A549 (cell line): Measurements from ENCODE around the gene NTNG2. TPM values are rescaled to one million over a fixed set of nuclear protein-coding genes. Genes with fewer than 3 reads are reported as not detected.

ENCODE experiments used
- ATAC-seq, 2 experiments: fragments of 200-7000 bp in 1 of 2; fragments of >200 bp in 1 of 2; cut with Nextera tagmentation in 1 of 2; cut with Tn5 transposase in 1 of 2; 3 replicates each; pipeline versions ENCODE4 v1.8.0 to v1.9.1; 2018 to 2020; ENCODE audit warnings: mild to moderate bottlenecking in 1 of 2, moderate library complexity in 1 of 2
- CTCF ChIA-PET: fragments of 300-600 bp; sonication (Branson Sonifier 250); formaldehyde crosslinking; extraction: SDS; loops from one replicate; lab custom pipeline; 2021; ENCODE audit warnings: antibody characterized with exemption, inconsistent platforms; lab: Yijun Ruan, JAX
- POLR2A ChIA-PET: fragments of 350-600 bp; formaldehyde crosslinking; extraction: SDS; loops from one replicate; lab custom pipeline; 2021; ENCODE audit warnings: antibody characterized with exemption, inconsistent platforms; lab: Yijun Ruan, JAX
- DNase-seq, 2 experiments: peaks; one replicate each; pipeline versions ENCODE4 v3.0.0 to v3.0.0-alpha.2; 2011 to 2016; ENCODE audit warnings: low read depth in 1 of 2, low spot score in 1 of 2
- FAIRE-seq: peaks from 2 replicates; lab custom pipeline; 2011; peaks lifted over from hg19 to GRCh38; lab: Jason Lieb, UNC
- H3K27ac ChIP-seq, 2 experiments: fragments of >200 bp; sonication (Bioruptor Twin); formaldehyde crosslinking; 3 replicates each; pipeline ENCODE4 v1.5.1; 2016 to 2017
- H3K4me1 ChIP-seq: fragments of >200 bp; sonication (Bioruptor Twin); formaldehyde crosslinking; 3 replicates; pipeline ENCODE4 v1.6.1; 2016
- H3K4me2 ChIP-seq: fragments of >200 bp; sonication (Bioruptor Twin); formaldehyde crosslinking; 3 replicates; pipeline ENCODE4 v1.6.1; 2016
- H3K4me3 ChIP-seq: fragments of >200 bp; sonication (Bioruptor Twin); formaldehyde crosslinking; 3 replicates; pipeline ENCODE4 v1.5.1; 2016
- H3K9me3 ChIP-seq: fragments of >200 bp; sonication (Bioruptor Twin); formaldehyde crosslinking; 3 replicates; pipeline ENCODE4 v1.6.1; 2016
- CBX2 ChIP-seq: fragments of 200-600 bp; sonication (generic); IDR thresholded peaks from 2 replicates; pipeline ENCODE4 v1.6.1; 2016; ENCODE audit warnings: low read depth, mild to moderate bottlenecking, borderline replicate concordance
- CBX8 ChIP-seq: fragments of 200-600 bp; sonication (generic); IDR thresholded peaks from 2 replicates; pipeline ENCODE4 v1.6.1; 2016
- CEBPB ChIP-seq, 2 experiments: fragments of >200 bp in 1 of 2; sonication (Bioruptor Twin) in 1 of 2; formaldehyde crosslinking in 1 of 2; IDR thresholded peaks; 2 replicates each; pipeline ENCODE4 v1.6.1; 2012 to 2016
- CHD4 ChIP-seq: fragments of 200-600 bp; sonication (generic); IDR thresholded peaks from 2 replicates; pipeline ENCODE4 v1.6.1; 2016; ENCODE audit warnings: antibody characterized with exemption, mild to moderate bottlenecking, borderline replicate concordance
- EHMT2 ChIP-seq: fragments of 200-600 bp; sonication (generic); IDR thresholded peaks from 2 replicates; pipeline ENCODE4 v1.6.1; 2016; ENCODE audit warnings: antibody characterized with exemption, low read depth, mild to moderate bottlenecking, moderate library complexity
- EP300 ChIP-seq, 2 experiments: fragments of >200 bp; sonication (Bioruptor Twin); formaldehyde crosslinking; IDR thresholded peaks; 2 replicates in 1 of 2; 3 replicates in 1 of 2; pipeline ENCODE4 v1.6.1; 2016 to 2017
- FOSB ChIP-seq: fragments of 250-450 bp; sonication (Bioruptor Pico); IDR thresholded peaks from 2 replicates; pipeline ENCODE4 v1.5.0; 2020; ENCODE audit warnings: mild to moderate bottlenecking, moderate library complexity
- FOXS1 ChIP-seq: fragments of 250-450 bp; sonication (Bioruptor Pico); IDR thresholded peaks from 2 replicates; pipeline ENCODE4 v1.5.0; 2020; ENCODE audit warnings: mild to moderate bottlenecking, moderate library complexity
- HDAC2 ChIP-seq: fragments of 200-600 bp; sonication (generic); IDR thresholded peaks from 2 replicates; pipeline ENCODE4 v1.6.1; 2016
- HOXA7 ChIP-seq: fragments of 250-450 bp; sonication (Bioruptor Pico); IDR thresholded peaks from 2 replicates; pipeline ENCODE4 v1.5.0; 2020; ENCODE audit warnings: mild to moderate bottlenecking, moderate library complexity
- HOXB13 ChIP-seq: fragments of 250-450 bp; sonication (Bioruptor Pico); IDR thresholded peaks from 2 replicates; pipeline ENCODE4 v1.5.0; 2020; ENCODE audit warnings: low read depth, mild to moderate bottlenecking, moderate library complexity
- JUN ChIP-seq, 2 experiments: fragments of >200 bp; sonication (Bioruptor Twin); formaldehyde crosslinking; IDR thresholded peaks; 2 replicates in 1 of 2; 3 replicates in 1 of 2; pipeline ENCODE4 v1.6.1; 2016 to 2017
- KDM1A ChIP-seq: fragments of 200-600 bp; sonication (generic); IDR thresholded peaks from 2 replicates; pipeline ENCODE4 v1.6.1; 2016; ENCODE audit warnings: low read depth, mild to moderate bottlenecking
- MAZ ChIP-seq: fragments of 150-350 bp; IDR thresholded peaks from 2 replicates; pipeline ENCODE4 v1.6.1; 2014; ENCODE audit warnings: antibody characterized with exemption, low read depth, low read length, borderline replicate concordance
- MYC ChIP-seq: IDR thresholded peaks from 2 replicates; pipeline ENCODE4 v1.6.1; 2012; ENCODE audit warnings: mild to moderate bottlenecking, inconsistent platforms, low read length, improper control_type of control experiment, borderline replicate concordance
- NPAS2 ChIP-seq: fragments of 250-450 bp; sonication (Bioruptor Pico); IDR thresholded peaks from 2 replicates; pipeline ENCODE4 v1.8.0; 2022; ENCODE audit warnings: mild to moderate bottlenecking, moderate library complexity, borderline replicate concordance
- NR3C1 ChIP-seq: fragments of >200 bp; sonication (Bioruptor Twin); formaldehyde crosslinking; IDR thresholded peaks from 3 replicates; pipeline ENCODE4 v1.6.1; 2017
- PHF8 ChIP-seq: fragments of 200-600 bp; sonication (generic); IDR thresholded peaks from 2 replicates; pipeline ENCODE4 v1.6.1; 2016; ENCODE audit warnings: low read depth, mild to moderate bottlenecking, antibody characterized with exemption, moderate library complexity, borderline replicate concordance
- POLR2A ChIP-seq: IDR thresholded peaks from 2 replicates; pipeline ENCODE4 v1.6.1; 2012; ENCODE audit warnings: mild to moderate bottlenecking, low read length
- POLR2AphosphoS2 ChIP-seq: conservative IDR thresholded peaks from 2 replicates; pipeline ENCODE4 v1.6.1; 2012; ENCODE audit warnings: low read length, improper control_type of control experiment, inconsistent platforms
- RCOR1 ChIP-seq: fragments of 150-350 bp; IDR thresholded peaks from 2 replicates; pipeline ENCODE4 v1.6.1; 2014; ENCODE audit warnings: antibody characterized with exemption, low read length, low read depth
- RNF2 ChIP-seq: fragments of 200-600 bp; sonication (generic); IDR thresholded peaks from 2 replicates; pipeline ENCODE4 v1.6.1; 2016; ENCODE audit warnings: low read depth, mild to moderate bottlenecking, antibody characterized with exemption, moderate library complexity, borderline replicate concordance
- TFCP2L1 ChIP-seq: fragments of 250-450 bp; sonication (Bioruptor Pico); IDR thresholded peaks from 2 replicates; pipeline ENCODE4 v1.5.0; 2021; ENCODE audit warnings: mild to moderate bottlenecking
- ZNF302 ChIP-seq: fragments of 250-450 bp; sonication (Bioruptor Pico); IDR thresholded peaks from 2 replicates; pipeline ENCODE4 v1.9.0; 2021; ENCODE audit warnings: inconsistent platforms, mild to moderate bottlenecking, moderate library complexity
- WGBS: methylation state at CpG from one replicate; pipeline ENCODE4 v1.1.6; 2017; ENCODE audit errors: missing lambda C conversion rate; 5-methylcytosine and 5-hydroxymethylcytosine counted together
- polyA plus RNA-seq, 4 experiments: library from polyadenylated mRNA; depleted of rRNA in 3 of 4; stranded (reverse); fragments of >200 nt; fragmentation: RNase III in 1 of 4; extraction: RNeasy Plus Mini Kit Qiagen cat#74134 plus additional on column Dnase treatment in 1 of 4; gene quantifications; 2 replicates in 3 of 4; 3 replicates in 1 of 4; pipeline ENCODE4 v1.2.3, GENCODE V29; 2011 to 2017
- TF ChIP-seq, protein P1 (sequence below): IDR thresholded peaks from 2 replicates; pipeline ENCODE4 v1.6.1; 2012; ENCODE audit warnings: low read depth, borderline replicate concordance
- TF ChIP-seq, protein P2 (sequence below): fragments of 450-650 bp; IDR thresholded peaks from 2 replicates; pipeline ENCODE4 v1.6.1; 2014; ENCODE audit warnings: antibody characterized with exemption
- TF ChIP-seq, protein P3 (sequence below): fragments of 250-450 bp; sonication (Bioruptor Pico); IDR thresholded peaks from 2 replicates; pipeline ENCODE4 v1.5.0; 2020; ENCODE audit warnings: low read depth, mild to moderate bottlenecking, moderate library complexity
- TF ChIP-seq, protein P4 (sequence below): fragments of >200 bp; sonication (Bioruptor Twin); formaldehyde crosslinking; IDR thresholded peaks from 2 replicates; pipeline ENCODE4 v1.6.1; 2016
- TF ChIP-seq, protein P5 (sequence below): fragments of 250-450 bp; sonication (Bioruptor Pico); IDR thresholded peaks from 2 replicates; pipeline ENCODE4 v1.5.0; 2021; ENCODE audit warnings: mild to moderate bottlenecking, moderate library complexity, borderline replicate concordance
- TF ChIP-seq, protein P6 (sequence below): IDR thresholded peaks from 2 replicates; pipeline ENCODE4 v1.6.1; 2012

The NTNG2 gene
- polyA plus RNA-seq, 2 of the 4 experiments (the other 2 are of a cell fraction) = 0.52 to 1.0 TPM

DNA sequence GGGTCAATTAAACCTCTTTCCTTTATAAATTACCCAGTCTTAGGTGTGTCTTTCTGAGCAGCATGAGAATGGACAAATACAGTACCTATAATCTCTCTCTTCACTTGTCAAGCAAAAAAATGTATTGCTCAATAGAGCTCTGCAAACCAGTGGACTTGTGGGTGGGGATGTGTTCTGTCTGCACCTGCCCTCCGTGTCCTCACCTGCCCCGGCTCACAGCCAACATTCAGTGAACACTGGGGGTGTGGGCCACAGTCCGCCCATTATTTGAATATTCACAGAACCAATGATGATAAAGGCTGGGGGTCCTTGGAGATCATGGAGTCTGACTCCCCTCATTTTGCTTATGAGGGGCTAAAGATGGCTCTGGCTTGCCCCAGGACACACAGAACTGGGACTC is 45.3 kb upstream of the NTNG2 start:
- 2% methylated on average over 3 of the region's 3 CpGs for WGBS
- Histone ChIP-seq H3K4me2 (no peak overlapping the region), H3K4me3 (no peak overlapping the region), H3K4me1 (no peaks in the 10 kb centered on the region)
- ChIA-PET POLR2A (no interaction called here), CTCF (interaction anchor here (1.7 kb wide), 1 partner anchor 10 kb away, joined by 4 read pairs; no protein-coding TSS in a partner anchor)
- ATAC-seq = no peak
- TF ChIP-seq, protein P1, sequence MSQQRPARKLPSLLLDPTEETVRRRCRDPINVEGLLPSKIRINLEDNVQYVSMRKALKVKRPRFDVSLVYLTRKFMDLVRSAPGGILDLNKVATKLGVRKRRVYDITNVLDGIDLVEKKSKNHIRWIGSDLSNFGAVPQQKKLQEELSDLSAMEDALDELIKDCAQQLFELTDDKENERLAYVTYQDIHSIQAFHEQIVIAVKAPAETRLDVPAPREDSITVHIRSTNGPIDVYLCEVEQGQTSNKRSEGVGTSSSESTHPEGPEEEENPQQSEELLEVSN = no peak
- TF ChIP-seq MAZ (no peak), CBX2 (no peak), HOXB13 (CRISPR knock-in tag) (no peak), EHMT2 (no peak), CHD4 (no peak), FOSB (CRISPR knock-in tag) (no peak), CBX8 (no peak), TFCP2L1 (CRISPR knock-in tag) (no peak), FOXS1 (CRISPR knock-in tag) (no peak), NR3C1 (no peak), PHF8 (no peak), POLR2AphosphoS2 (no peak), NPAS2 (no peak)
- TF ChIP-seq, protein P2, sequence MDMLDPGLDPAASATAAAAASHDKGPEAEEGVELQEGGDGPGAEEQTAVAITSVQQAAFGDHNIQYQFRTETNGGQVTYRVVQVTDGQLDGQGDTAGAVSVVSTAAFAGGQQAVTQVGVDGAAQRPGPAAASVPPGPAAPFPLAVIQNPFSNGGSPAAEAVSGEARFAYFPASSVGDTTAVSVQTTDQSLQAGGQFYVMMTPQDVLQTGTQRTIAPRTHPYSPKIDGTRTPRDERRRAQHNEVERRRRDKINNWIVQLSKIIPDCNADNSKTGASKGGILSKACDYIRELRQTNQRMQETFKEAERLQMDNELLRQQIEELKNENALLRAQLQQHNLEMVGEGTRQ = no peak
- TF ChIP-seq, protein P3, sequence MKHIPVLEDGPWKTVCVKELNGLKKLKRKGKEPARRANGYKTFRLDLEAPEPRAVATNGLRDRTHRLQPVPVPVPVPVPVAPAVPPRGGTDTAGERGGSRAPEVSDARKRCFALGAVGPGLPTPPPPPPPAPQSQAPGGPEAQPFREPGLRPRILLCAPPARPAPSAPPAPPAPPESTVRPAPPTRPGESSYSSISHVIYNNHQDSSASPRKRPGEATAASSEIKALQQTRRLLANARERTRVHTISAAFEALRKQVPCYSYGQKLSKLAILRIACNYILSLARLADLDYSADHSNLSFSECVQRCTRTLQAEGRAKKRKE (CRISPR knock-in tag) = no peak
- TF ChIP-seq, protein P4, sequence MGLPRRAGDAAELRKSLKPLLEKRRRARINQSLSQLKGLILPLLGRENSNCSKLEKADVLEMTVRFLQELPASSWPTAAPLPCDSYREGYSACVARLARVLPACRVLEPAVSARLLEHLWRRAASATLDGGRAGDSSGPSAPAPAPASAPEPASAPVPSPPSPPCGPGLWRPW = no peak
- TF ChIP-seq, all 56 proteins: peak for 0
- DNase-seq (no peak), FAIRE-seq (no peak)
- Histone ChIP-seq H3K9me3 (0 out of 3 replicates have a peak, but pooled peaks cover 2% of the 10 kb centered on the region), H3K27ac (no peak overlapping the region)

DNA sequence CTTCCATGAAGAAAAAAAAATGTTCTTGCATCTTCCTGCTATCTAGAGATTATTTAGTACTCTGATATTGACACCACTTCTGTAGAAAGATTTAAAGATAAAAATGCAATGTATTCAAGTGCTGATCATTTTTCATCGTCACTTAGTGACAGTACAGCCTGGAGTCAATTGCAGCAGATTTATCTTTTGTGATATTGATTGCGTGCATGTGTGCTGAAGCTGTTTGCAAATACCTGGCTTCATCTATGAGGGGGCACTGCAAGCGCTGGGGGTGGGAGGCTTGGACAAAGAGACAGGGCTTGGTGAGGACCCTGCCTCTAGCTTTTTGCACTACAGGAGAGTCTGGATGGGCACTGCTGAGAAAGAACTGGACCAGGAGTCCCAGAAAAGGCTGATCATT is 44.2 kb upstream of the NTNG2 start:
- DNase-seq = no peak
- H3K4me1 ChIP-seq = no peaks in the 10 kb centered on the region
- no peak overlapping the region for H3K27ac ChIP-seq
- 0 out of 3 replicates have a peak, but pooled peaks cover 2% of the 10 kb centered on the region for H3K9me3 ChIP-seq
- TF ChIP-seq CEBPB (IDR thresholded peaks at IDR 0.05) (no peak), EP300 (IDR thresholded peaks at IDR 0.05) (no peak), EHMT2 (no peak), JUN (IDR thresholded peaks at IDR 0.05) (no peak), HDAC2 (no peak), HOXA7 (CRISPR knock-in tag) (no peak), RCOR1 (no peak), PHF8 (no peak), POLR2A (no peak), RNF2 (no peak), KDM1A (no peak), MYC (no peak), ZNF302 (CRISPR knock-in tag) (no peak), HOXB13 (CRISPR knock-in tag) (no peak), POLR2AphosphoS2 (no peak)
- TF ChIP-seq, protein P5, sequence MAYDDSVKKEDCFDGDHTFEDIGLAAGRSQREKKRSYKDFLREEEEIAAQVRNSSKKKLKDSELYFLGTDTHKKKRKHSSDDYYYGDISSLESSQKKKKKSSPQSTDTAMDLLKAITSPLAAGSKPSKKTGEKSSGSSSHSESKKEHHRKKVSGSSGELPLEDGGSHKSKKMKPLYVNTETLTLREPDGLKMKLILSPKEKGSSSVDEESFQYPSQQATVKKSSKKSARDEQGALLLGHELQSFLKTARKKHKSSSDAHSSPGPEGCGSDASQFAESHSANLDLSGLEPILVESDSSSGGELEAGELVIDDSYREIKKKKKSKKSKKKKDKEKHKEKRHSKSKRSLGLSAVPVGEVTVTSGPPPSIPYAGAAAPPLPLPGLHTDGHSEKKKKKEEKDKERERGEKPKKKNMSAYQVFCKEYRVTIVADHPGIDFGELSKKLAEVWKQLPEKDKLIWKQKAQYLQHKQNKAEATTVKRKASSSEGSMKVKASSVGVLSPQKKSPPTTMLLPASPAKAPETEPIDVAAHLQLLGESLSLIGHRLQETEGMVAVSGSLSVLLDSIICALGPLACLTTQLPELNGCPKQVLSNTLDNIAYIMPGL = no peak
- TF ChIP-seq, protein P6, sequence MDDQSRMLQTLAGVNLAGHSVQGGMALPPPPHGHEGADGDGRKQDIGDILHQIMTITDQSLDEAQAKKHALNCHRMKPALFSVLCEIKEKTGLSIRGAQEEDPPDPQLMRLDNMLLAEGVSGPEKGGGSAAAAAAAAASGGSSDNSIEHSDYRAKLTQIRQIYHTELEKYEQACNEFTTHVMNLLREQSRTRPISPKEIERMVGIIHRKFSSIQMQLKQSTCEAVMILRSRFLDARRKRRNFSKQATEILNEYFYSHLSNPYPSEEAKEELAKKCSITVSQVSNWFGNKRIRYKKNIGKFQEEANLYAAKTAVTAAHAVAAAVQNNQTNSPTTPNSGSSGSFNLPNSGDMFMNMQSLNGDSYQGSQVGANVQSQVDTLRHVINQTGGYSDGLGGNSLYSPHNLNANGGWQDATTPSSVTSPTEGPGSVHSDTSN = no peak
- TF ChIP-seq, protein P4 = no peak
- TF ChIP-seq, all 56 proteins: peak for 0
- H3K4me3 ChIP-seq = no peak overlapping the region
- no peak overlapping the region for H3K4me2 ChIP-seq
- ChIA-PET CTCF (interaction anchor here (0.9 to 1.7 kb wide), 2 partner anchors 11 to 163 kb away, joined by 3 to 4 read pairs; no protein-coding TSS in a partner anchor), POLR2A (no interaction called here)
- FAIRE-seq (no peak), ATAC-seq (no peak)
- WGBS = 26% methylated on average over 3 of the region's 3 CpGs
